Activated CD8-positive, alpha-beta T cell treated with anti-CD3 and anti-CD28 coated beads for 36 hours (primary cell): ENCODE data around the gene ATP6V0E1. TPM values are rescaled to one million over a fixed set of nuclear protein-coding genes. Genes with fewer than 3 reads are reported as not detected.

Experiments
- ATAC-seq: fragments of 200-7000 bp; cut with Tn5 transposase; one replicate; pipeline ENCODE4 v1.10.0; 2021; ENCODE audit warnings: mild to moderate bottlenecking, moderate library complexity
- CTCF ChIA-PET: fragments of 350-600 bp; sonication (Branson Sonifier 250); formaldehyde crosslinking; loops from one replicate; lab custom pipeline; 2021; ENCODE audit warnings: antibody characterized with exemption; lab: Charles Lee
- POLR2A ChIA-PET: fragments of 350-600 bp; sonication (Branson Sonifier 250); formaldehyde crosslinking; loops from one replicate; lab custom pipeline; 2021; ENCODE audit warnings: antibody characterized with exemption; lab: Charles Lee
- DNase-seq: peaks from one replicate; pipeline ENCODE4 v3.0.0-alpha.2; 2020
- H3K27ac Mint-ChIP-seq: one replicate; pipeline ENCODE4 v1.8.0; 2021; ENCODE audit warnings: mild to moderate bottlenecking, mixed read lengths
- H3K27me3 Mint-ChIP-seq: one replicate; pipeline ENCODE4 v1.8.0; 2021; ENCODE audit warnings: mixed read lengths
- H3K36me3 Mint-ChIP-seq: one replicate; pipeline ENCODE4 v1.8.0; 2021; ENCODE audit warnings: low read depth, mixed read lengths
- H3K4me1 Mint-ChIP-seq: one replicate; pipeline ENCODE4 v1.8.0; 2021; ENCODE audit warnings: low read depth, mixed read lengths
- H3K4me3 Mint-ChIP-seq: one replicate; pipeline ENCODE4 v1.8.0; 2021; ENCODE audit warnings: mild to moderate bottlenecking, moderate library complexity, mixed read lengths
- H3K9me3 Mint-ChIP-seq: one replicate; pipeline ENCODE4 v1.8.0; 2021; ENCODE audit warnings: mixed read lengths
- CTCF ChIP-seq: fragments of 200-600 bp; IDR thresholded peaks from one replicate; pipeline ENCODE4 v1.8.0; 2022; ENCODE audit warnings: antibody characterized with exemption, mild to moderate bottlenecking
- intact Hi-C: fragments of 100-400 bp; cut with micrococcal nuclease; formaldehyde crosslinking; loops from one replicate; pipeline ENCODE4 v1.10.0; 2022
- total RNA-seq, 2 experiments: library from RNA; stranded (reverse); gene quantifications; one replicate each; pipeline ENCODE4 v1.2.3, GENCODE V29; 2021

ATP6V0E1 gene
- total RNA-seq, 2 experiments from 2014 or later = 68.0 to 79.8 TPM

- no peaks in the 10 kb centered on the region for H3K9me3 Mint-ChIP-seq
- ChIA-PET POLR2A (no interaction called here), CTCF (no interaction called here)
- no peaks in the 10 kb centered on the region for H3K27me3 Mint-ChIP-seq
- ATAC-seq = no peak
- peaks cover 2% of the 10 kb centered on the region for H3K36me3 Mint-ChIP-seq
- DNase-seq = no peak
- no peak for TF ChIP-seq CTCF
- H3K27ac Mint-ChIP-seq = no peak overlapping the region
- no peak overlapping the region for H3K4me3 Mint-ChIP-seq
- H3K4me1 Mint-ChIP-seq = peaks cover 26% of the 10 kb centered on the region
- intact Hi-C loops = no loop called here
Measured at GRCh38 chr5:173051746-173052145, 68.2 kb downstream of the ATP6V0E1 start.

DNA sequence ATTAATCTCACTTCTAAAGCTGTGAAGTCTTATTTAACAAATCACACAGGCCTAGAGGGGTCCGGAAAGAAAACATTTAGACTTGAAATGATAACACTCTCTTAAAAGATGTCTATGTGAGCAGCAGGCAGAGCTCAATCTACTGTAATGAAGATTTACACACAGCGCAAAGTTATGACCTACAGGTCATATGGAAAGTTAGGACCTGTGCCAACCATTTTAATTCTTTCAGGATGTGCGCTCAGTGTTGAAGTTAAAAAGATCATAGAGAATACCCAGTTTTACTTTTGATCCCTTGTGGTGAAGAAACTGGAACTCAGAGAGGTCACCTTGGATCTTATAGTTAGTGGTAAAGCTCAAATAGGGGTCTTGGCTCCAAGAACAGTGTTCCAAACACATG lies 69.5 kb downstream of the ATP6V0E1 start:
- no peak for TF ChIP-seq CTCF
- ATAC-seq = no peak
- intact Hi-C loops = no loop called here
- H3K36me3 Mint-ChIP-seq = peaks cover 2% of the 10 kb centered on the region
- no peaks in the 10 kb centered on the region for H3K9me3 Mint-ChIP-seq
- peaks cover 29% of the 10 kb centered on the region for H3K4me1 Mint-ChIP-seq
- no peaks in the 10 kb centered on the region for H3K27me3 Mint-ChIP-seq
- ChIA-PET CTCF (no interaction called here), POLR2A (interaction anchor here (1.0 kb wide), 1 partner anchor 18 kb away, joined by 3 read pairs; no protein-coding TSS in a partner anchor)
- H3K4me3 Mint-ChIP-seq = no peak overlapping the region
- DNase-seq = no peak
- no peak overlapping the region for H3K27ac Mint-ChIP-seq

DNA sequence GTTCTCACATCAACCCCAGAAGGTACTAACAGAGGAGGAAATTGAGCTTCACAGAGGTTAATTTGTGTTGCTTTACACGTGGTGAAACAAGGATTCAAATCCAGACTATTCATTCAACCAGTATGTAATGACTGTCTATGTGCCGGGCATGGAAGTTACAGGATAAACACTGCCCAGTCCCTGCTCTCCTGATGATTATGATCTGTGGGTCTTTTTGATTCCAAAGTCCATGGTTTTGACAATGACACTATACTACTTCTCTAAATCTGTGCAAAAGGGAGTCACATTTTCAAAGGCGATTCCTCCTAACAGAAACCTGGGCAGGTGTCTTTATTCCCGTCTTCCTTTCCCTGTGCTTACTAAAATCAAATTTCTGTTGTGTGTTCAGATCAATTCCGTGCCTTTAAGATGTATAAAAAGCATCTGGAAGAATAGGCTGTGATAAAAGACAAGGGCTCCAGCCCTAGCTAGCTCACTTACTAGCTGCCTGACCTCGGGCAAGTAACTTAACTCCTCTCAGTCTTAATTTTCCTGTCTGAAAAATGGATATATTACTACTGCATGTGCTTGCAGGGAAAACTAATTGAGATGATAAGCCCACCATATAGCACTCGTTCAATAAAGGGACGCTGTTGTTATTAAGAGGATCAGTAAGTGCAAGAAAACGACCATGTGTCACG lies 71.6 kb downstream of the ATP6V0E1 start:
- Mint-ChIP-seq H3K27ac (peak overlapping the region; percentile 88), H3K9me3 (no peaks in the 10 kb centered on the region), H3K4me1 (peaks cover 33% of the 10 kb centered on the region), H3K27me3 (no peaks in the 10 kb centered on the region), H3K36me3 (peaks cover 2% of the 10 kb centered on the region), H3K4me3 (peak overlapping the region; percentile 80)
- CTCF ChIA-PET = interaction anchor here (1.0 to 1.3 kb wide), 2 partner anchors 10 to 71 kb away, joined by 3 read pairs; no protein-coding TSS in a partner anchor
- POLR2A ChIA-PET = interaction anchor here (1.1 kb wide), 2 partner anchors 71 to 84 kb away, joined by 3 to 7 read pairs; partner anchors contain the start of gene ATP6V0E1
- TF ChIP-seq CTCF = no peak
- ATAC-seq (no peak), DNase-seq (no peak)
- intact Hi-C loops = loop anchor here (5.0 kb wide), 1 partner anchor 87 kb away; the partner anchor contains the start of gene BNIP1

DNA sequence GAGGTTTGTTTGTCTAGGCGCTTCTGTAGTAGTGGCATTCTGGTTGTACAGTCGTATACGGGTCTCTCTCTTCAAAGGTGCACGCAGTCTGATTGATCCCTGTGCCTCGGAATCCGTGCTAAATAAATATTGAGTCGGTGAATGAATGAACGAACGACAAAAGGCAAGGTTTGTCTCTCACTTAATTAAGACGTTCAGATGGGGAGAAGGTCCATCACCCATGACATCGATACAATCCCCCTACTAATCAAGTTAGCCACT lies 72.1 kb downstream of the ATP6V0E1 start:
- ATAC-seq = no peak
- POLR2A ChIA-PET = interaction anchor here (1.1 kb wide), 1 partner anchor 84 kb away, joined by 3 read pairs; no protein-coding TSS in a partner anchor

More for the DNA sequence above, 72.1 kb downstream of the ATP6V0E1 start:
- Mint-ChIP-seq H3K27ac (peak overlapping the region; percentile 88), H3K4me3 (peak overlapping the region; percentile 80), H3K36me3 (peaks cover 2% of the 10 kb centered on the region), H3K4me1 (peaks cover 37% of the 10 kb centered on the region), H3K9me3 (no peaks in the 10 kb centered on the region), H3K27me3 (no peaks in the 10 kb centered on the region)
- no peak for TF ChIP-seq CTCF
- intact Hi-C loops = loop anchor here (5.0 kb wide), 1 partner anchor 87 kb away; the partner anchor contains the start of gene BNIP1
- peak; percentile 27 for DNase-seq
- CTCF ChIA-PET = no interaction called here
